Measurements from ENCODE around the gene TBCC. TPM values are rescaled to one million over a fixed set of nuclear protein-coding genes. Genes with fewer than 3 reads are reported as not detected.

The TBCC gene
- total and polyA plus RNA-seq, 2 of the 13 experiments (the other 11 are each of a cell fraction or from before 2014, with no cell fraction given): 14.8 to 36.1 TPM

DNA sequence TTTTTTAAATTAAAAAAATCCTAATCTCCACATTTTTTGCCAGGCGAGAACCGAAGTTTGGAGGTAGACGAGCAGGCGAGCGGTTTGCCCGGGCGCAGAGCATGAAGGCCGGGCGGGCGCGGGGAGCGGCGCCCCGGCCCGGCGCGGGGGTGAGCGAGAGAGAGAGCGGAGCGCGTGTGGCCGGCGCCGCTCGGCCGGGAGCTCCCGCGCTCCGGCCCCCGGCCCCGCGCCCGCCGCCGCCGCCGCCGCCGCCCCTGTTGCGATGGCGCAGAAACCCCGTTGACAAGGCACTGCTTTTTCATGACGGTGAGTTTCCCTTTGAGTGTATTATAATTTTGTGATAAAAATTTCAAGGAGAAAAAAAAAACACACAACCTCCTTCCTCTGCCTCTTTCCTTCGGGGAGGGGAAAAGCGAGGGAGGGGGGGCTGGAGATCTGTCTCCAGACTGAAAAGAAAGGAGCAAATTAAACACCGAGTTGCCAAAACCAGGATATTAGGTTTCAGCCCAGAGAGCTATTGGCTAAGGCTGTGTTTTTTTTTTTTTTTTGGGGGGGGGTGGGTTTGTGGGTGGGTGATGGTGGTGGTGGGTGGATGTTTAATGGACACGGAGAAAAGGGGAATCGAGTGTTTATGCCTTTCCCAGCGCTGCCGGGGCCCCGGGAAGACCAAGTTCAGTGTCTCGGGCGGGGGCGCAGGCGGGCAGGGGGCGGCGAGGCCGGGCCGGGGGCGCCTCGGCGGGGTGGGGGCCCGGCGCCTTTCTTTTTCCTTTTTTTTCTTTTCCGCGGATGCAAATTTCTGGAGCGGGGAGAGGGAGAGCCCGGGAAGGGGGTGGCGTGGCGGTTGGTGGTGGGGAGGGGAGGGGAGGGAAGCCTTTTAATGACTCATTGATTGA, 36.1 kb upstream of the TBCC start, which contains the start of gene BICRAL (continued):
- TF ChIP-seq ZNF207 (IDR thresholded peaks at IDR 0.05; ENCODE audit: borderline replicate concordance) (no peak), IRX3 (CRISPR knock-in tag; IDR thresholded peaks at IDR 0.05; ENCODE audit: borderline replicate concordance, low read depth) (no peak), POLR2G (IDR thresholded peaks at IDR 0.05; ENCODE audit: low read depth, low read length) (peak; percentile 76), ATF4 (CRISPR knock-in tag; IDR thresholded peaks at IDR 0.05) (peak in 1 of 2 experiments; percentile 29; a peak in 1 of 4 replicates), SIN3A (IDR thresholded peaks at IDR 0.05; ENCODE audit: borderline replicate concordance, low read depth, low read length) (peak; percentile 43; the same call in 1 of the 2 replicates)

DNA sequence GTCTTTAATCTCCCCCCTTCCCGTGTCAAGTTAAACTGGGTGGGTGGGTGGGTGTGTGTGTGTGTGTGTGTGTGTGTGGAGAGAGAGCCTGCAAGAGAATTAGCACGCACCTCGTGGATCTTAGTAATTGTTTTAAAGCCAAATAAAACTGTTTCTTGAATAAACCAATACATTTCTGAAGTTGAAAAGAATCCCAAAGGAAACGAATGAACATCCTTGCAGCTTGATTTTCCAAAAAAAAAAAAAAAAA, 35.6 kb upstream of the TBCC start:
- Histone ChIP-seq H3K27ac (ENCODE audit: extremely low read length, insufficient read depth, low read length) (peak overlapping the region; percentile 98), H3K9me3 (ENCODE audit: low read length) (no peaks in the 10 kb centered on the region), H2AFZ (ENCODE audit: low read length) (no peak overlapping the region), H3K36me3 (replicated peaks in 1 of 2; ENCODE audit: control insufficient read depth in 1 of 2, insufficient read depth in 2 of 2, low read length in 2 of 2) (no peaks in the 10 kb centered on the region), H3K4me1 (ENCODE audit: insufficient read depth, low read length) (peaks cover 64% of the 10 kb centered on the region), H3K79me2 (ENCODE audit: insufficient read depth, low read length) (peaks cover 41% of the 10 kb centered on the region), H4K20me1 (ENCODE audit: insufficient read depth, low read length) (0 out of 2 replicates have a peak, but pooled peaks cover 4% of the 10 kb centered on the region), H3K27me3 (ENCODE audit: control insufficient read depth in 1 of 2, insufficient read depth in 2 of 2, low read length in 2 of 2) (no peaks in the 10 kb centered on the region; a peak in 1 of 5 replicates), H3K4me3 (replicated peaks in 1 of 3; ENCODE audit: insufficient read depth in 1 of 3, low read depth in 2 of 3, low read length in 3 of 3) (peak overlapping the region; percentile 45 to 94 (median 92); a peak in 5 of 6 replicates), H3K4me2 (ENCODE audit: low read depth, low read length) (peak overlapping the region; percentile 76), H3K9ac (ENCODE audit: insufficient read depth, low read depth, low read length) (peak overlapping the region; percentile 98; the same call in 1 of the 2 replicates)
- whole genome bisulfite sequencing (ENCODE audit: low lambda C conversion rate): 3% methylated on average over 4 of the region's 4 CpGs
- CTCF ChIA-PET (ENCODE audit: low intra/inter-chr PET ratio, low total read pairs): no interaction called here
- BruUV-seq (replicated peaks): no TSS peak
- no peak for DNase-seq (ENCODE audit: low spot score)
- no peak for ATAC-seq
- intact Hi-C loops (cut with micrococcal nuclease; ENCODE audit: unreplicated experiment) (no loop called here), in situ Hi-C loops (cut with HindIII; ENCODE audit: extremely low pct_ligation_motif_present, low pct_unique_long_range_greater_than_20kb) (loop anchor here (5.0 kb wide), 1 partner anchor 34 kb away; the partner anchor contains the start of gene TBCC)
- TF ChIP-seq TFDP1 (CRISPR knock-in tag; IDR thresholded peaks at IDR 0.05; ENCODE audit: borderline replicate concordance) (no peak), ZNF7 (CRISPR knock-in tag; IDR thresholded peaks at IDR 0.05) (no peak), ELF3 (CRISPR knock-in tag; IDR thresholded peaks at IDR 0.05) (no peak), ZSCAN9 (CRISPR knock-in tag; IDR thresholded peaks at IDR 0.05; ENCODE audit: borderline replicate concordance) (no peak)
- TF ChIP-seq, protein P1, sequence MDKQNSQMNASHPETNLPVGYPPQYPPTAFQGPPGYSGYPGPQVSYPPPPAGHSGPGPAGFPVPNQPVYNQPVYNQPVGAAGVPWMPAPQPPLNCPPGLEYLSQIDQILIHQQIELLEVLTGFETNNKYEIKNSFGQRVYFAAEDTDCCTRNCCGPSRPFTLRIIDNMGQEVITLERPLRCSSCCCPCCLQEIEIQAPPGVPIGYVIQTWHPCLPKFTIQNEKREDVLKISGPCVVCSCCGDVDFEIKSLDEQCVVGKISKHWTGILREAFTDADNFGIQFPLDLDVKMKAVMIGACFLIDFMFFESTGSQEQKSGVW (CRISPR knock-in tag; IDR thresholded peaks at IDR 0.05; ENCODE audit: borderline replicate concordance): no peak
- POLR2A ChIA-PET: interaction anchor here (0.6 to 11.1 kb wide), 7 partner anchors 10 to 198 kb away, joined by 3 to 270 read pairs (median 7); partner anchors contain the start of genes PEX6, RPL7L1 and TBCC
- FAIRE-seq: no peak
